Measurements from ENCODE around the gene DHCR7.
"Not testable (repeated sequence)": the region's sequence is repeated elsewhere in the genome, so short reads cannot be mapped to it uniquely, and the experiment has no call there.

The DHCR7 gene

DNA sequence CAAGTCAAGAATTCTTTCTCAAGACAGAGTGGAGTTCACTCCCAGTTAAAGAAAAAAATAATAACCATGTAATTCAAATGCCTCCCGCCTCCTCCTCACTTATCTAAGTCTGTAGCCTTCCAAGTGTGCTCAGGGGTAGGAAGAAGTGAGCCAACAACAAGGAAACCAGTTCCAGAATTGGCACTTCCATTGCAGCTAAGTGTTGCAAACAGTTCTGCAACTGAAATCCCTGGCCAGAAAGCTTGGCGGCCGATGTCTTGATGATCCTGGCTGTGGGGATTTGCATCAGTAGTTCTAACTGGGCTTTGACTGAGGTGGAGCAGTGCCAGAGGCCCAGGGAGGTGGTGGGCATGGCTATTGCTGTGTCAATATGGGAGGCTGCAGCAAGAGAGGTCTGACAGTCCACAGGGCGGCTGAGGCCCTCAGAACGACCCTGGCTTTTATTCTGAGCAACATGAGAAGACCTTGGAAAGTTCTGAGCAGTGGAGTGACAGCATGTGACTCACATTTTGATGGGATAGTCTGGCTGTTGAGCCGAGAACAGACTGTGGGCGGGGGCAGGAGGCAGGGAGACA is 19.2 kb downstream of the DHCR7 start:
- H3K4me3 ChIP-seq (ENCODE audit: low read depth, low read length) = no peak overlapping the region
- TF ChIP-seq, protein P1, sequence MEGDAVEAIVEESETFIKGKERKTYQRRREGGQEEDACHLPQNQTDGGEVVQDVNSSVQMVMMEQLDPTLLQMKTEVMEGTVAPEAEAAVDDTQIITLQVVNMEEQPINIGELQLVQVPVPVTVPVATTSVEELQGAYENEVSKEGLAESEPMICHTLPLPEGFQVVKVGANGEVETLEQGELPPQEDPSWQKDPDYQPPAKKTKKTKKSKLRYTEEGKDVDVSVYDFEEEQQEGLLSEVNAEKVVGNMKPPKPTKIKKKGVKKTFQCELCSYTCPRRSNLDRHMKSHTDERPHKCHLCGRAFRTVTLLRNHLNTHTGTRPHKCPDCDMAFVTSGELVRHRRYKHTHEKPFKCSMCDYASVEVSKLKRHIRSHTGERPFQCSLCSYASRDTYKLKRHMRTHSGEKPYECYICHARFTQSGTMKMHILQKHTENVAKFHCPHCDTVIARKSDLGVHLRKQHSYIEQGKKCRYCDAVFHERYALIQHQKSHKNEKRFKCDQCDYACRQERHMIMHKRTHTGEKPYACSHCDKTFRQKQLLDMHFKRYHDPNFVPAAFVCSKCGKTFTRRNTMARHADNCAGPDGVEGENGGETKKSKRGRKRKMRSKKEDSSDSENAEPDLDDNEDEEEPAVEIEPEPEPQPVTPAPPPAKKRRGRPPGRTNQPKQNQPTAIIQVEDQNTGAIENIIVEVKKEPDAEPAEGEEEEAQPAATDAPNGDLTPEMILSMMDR (IDR thresholded peaks at IDR 0.05; ENCODE audit: insufficient read depth, low read depth, low read length, missing control alignments) = no peak
- DNase-seq (ENCODE audit: low read depth) = no peak

DNA sequence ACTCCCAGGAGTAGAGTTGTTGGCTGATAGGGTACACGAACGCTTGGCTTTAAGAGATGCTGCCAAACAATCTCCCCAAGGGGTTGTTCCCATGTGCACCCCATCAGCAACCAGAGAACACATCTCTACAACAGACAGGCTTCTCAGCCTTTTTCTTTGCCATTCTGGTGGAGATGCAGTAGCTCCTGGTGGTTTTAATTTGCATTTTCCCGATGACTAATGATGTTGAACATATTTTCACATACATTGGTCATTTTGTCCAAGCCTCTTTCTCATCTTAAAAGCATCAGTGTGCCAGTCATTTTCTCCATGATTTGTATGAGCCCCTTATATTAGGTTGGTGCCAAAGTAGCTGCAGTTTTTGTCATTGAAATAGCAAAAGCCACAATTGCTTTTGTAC is 21.8 kb downstream of the DHCR7 start:
- no peak for DNase-seq (ENCODE audit: low read depth)
- H3K4me3 ChIP-seq (ENCODE audit: low read depth, low read length) = no peak overlapping the region
- TF ChIP-seq, protein P1 (IDR thresholded peaks at IDR 0.05; ENCODE audit: insufficient read depth, low read depth, low read length, missing control alignments) = no peak

DNA sequence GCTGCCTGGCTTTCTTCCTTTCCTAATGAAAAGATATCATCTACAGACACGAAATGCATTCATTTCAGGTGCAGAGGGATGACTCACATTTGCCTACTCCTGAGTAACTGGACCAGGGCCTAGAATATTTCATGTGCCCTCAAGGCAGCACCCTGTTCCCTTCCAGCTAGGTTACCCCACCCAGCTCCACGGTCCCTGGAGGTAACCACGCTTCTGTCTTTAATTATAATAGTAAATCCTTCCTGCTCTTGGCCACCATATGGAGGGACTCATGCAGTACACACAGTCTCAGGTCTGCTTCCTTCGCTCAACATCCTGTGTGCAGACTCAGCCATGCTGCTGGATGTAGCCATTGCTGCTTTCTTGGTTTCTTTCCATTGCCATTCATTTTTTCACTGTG is 22.3 kb downstream of the DHCR7 start:
- TF ChIP-seq, protein P1 (IDR thresholded peaks at IDR 0.05; ENCODE audit: insufficient read depth, low read depth, low read length, missing control alignments) = no peak
- DNase-seq (ENCODE audit: low read depth) = no peak
- H3K4me3 ChIP-seq (ENCODE audit: low read depth, low read length) = no peak overlapping the region

DNA sequence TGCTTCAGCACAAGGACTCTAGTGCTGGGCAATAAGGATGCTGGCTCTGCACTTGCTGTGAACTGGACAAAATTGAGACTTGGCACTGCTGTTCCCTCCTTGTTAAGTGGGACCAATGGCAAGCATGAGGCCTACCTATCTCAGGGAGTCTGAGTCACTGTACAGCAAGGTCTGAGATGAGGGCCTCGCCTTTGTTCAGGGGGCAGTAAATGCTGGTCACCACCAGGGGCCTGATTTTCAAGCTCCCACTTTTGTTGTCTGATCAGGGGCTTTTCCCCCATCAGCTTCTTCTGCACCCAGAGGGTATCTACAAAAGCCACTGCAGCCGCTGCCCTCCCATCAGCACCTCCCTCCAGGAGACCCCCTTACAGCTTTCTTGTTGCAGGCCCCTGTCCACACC is 22.8 kb downstream of the DHCR7 start:
- no peak overlapping the region for H3K4me3 ChIP-seq (ENCODE audit: low read depth, low read length)
- TF ChIP-seq, protein P1 (IDR thresholded peaks at IDR 0.05; ENCODE audit: insufficient read depth, low read depth, low read length, missing control alignments) = no peak
- no peak for DNase-seq (ENCODE audit: low read depth)

DNA sequence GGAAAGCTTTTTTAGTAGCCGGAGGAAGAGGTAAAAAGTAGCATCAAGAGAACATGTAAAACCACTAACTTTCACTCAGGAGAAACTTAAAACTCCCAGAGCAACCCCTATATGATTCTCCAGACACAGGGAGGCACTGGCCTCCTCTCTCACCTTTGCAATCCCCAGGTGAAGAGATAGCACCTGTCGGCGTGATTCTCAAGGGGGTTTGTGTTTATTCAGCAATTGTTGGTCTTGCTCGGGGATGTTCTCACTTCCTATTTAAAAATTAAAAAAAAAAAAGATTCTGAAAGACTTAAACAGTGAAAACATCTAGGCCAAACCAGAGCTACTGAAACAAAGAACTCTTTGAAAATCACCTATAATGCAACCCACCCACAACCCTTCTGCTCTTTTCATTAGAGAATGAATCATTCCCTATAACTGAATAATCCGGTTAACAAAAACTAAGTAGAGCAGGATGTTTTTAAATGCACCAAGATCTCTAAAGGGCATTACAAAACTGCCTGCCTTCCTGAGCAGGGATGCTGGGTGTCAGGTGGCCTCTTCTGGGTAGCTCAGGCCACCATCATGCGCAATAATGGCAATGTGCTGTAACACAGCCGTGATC is 24.9 kb downstream of the DHCR7 start:
- no peak for DNase-seq (ENCODE audit: low read depth)
- H3K4me3 ChIP-seq (ENCODE audit: low read depth, low read length) = no peak overlapping the region
- TF ChIP-seq, protein P1 (IDR thresholded peaks at IDR 0.05; ENCODE audit: insufficient read depth, low read depth, low read length, missing control alignments) = no peak

DNA sequence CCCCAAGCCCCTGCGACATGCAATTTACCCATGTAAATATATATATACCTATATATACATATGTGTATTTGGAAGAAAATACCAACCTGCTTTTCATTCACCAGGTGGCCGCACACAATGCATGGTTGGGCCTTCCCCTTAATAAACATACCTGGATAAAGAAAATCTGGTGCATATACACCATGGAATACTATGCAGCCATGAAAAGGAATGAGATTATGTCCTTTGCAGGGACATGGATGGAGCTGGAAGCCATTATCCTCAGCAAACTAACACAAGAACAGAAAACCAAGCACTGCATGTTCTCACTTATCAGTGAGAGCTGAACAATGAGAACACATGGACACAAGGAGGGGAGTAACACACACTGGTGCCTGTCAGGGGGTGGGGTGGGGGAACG is 25.9 kb downstream of the DHCR7 start:
- not testable (repeated sequence) for H3K4me3 ChIP-seq (ENCODE audit: low read depth, low read length); DNase-seq (ENCODE audit: low read depth)

DNA sequence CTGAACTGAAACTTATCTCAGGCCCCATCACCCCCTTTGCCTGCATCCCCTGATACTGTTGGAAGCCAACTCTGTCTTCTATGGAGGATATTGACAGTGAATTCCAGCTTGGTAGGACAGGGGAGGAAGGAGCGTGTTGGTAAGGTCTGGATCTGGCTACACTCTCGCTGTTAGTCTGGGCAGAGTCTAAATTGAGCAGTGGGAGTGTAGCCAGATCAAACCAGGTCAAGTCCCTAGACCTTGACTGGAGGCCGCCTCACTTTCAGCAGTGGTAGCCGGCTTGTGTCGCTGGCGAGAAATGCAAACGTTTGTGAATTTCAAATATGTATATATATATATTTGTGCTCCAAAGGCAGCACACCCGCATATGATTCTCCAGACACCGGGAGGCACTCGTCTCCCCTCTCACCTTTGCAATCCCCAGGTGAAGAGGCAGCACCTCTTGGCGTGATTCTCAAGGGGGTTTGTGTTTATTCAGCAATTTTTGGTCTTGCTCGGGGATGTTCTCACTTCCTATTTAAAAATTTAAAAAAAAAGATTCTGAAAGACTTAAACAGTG is 26.7 kb downstream of the DHCR7 start:
- no peak overlapping the region for H3K4me3 ChIP-seq (ENCODE audit: low read depth, low read length)
- TF ChIP-seq, protein P1 (IDR thresholded peaks at IDR 0.05; ENCODE audit: insufficient read depth, low read depth, low read length, missing control alignments) = no peak
- DNase-seq (ENCODE audit: low read depth) = no peak

Data from GM12865 (cell line).